ENCODE data around the gene POTEH.
"Not testable (repeated sequence)": the region's sequence is repeated elsewhere in the genome, so short reads cannot be mapped to it uniquely, and the experiment has no call there.

DNA sequence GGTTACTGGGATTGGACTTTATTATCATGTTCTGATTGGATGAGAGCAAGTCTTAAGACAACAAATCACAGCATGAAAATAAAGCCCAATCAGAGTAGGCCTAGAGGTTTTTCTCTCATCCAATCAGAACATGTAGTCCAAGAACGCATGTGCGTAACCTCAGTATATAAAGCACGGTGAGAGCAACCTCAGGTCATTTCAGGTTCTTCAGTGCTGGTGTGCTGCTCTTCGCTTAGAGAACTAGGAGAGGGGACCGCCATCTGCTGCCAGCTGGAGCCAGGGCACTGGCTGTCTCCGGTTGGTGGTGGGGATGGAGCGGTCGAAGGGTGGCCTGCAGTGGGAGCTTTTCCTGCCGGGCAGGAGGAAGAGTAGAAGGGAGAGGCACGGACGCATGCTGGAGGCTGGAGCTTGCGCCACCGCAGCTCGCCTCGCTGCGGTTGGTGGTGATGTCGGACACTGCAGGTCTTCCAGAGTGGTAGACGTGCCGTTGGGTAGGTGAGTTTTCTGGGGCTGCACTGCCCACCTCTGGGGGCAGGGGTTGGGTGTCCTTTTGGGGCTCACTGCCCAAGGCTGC, 47.5 kb upstream of the POTEH start:
- not testable (repeated sequence) for TF ChIP-seq EZH2 (IDR thresholded peaks at IDR 0.05); POLR2A (IDR thresholded peaks at IDR 0.05; ENCODE audit: borderline replicate concordance, extremely low read depth, insufficient read depth, insufficient read length); JUND (IDR thresholded peaks at IDR 0.05); CEBPB (IDR thresholded peaks at IDR 0.05; ENCODE audit: low read depth); EGR1 (IDR thresholded peaks at IDR 0.05; ENCODE audit: low read depth); SP1 (IDR thresholded peaks at IDR 0.05; ENCODE audit: low read depth); EZH2phosphoT487 (IDR thresholded peaks at IDR 0.05; ENCODE audit: borderline replicate concordance); SIN3A (IDR thresholded peaks at IDR 0.05; ENCODE audit: low read depth); SRF (IDR thresholded peaks at IDR 0.05; ENCODE audit: low read depth)
- TF ChIP-seq, protein P1, sequence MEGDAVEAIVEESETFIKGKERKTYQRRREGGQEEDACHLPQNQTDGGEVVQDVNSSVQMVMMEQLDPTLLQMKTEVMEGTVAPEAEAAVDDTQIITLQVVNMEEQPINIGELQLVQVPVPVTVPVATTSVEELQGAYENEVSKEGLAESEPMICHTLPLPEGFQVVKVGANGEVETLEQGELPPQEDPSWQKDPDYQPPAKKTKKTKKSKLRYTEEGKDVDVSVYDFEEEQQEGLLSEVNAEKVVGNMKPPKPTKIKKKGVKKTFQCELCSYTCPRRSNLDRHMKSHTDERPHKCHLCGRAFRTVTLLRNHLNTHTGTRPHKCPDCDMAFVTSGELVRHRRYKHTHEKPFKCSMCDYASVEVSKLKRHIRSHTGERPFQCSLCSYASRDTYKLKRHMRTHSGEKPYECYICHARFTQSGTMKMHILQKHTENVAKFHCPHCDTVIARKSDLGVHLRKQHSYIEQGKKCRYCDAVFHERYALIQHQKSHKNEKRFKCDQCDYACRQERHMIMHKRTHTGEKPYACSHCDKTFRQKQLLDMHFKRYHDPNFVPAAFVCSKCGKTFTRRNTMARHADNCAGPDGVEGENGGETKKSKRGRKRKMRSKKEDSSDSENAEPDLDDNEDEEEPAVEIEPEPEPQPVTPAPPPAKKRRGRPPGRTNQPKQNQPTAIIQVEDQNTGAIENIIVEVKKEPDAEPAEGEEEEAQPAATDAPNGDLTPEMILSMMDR (IDR thresholded peaks at IDR 0.05 in 2 of 3, conservative IDR thresholded peaks at IDR 0.05 in 1 of 3; ENCODE audit: borderline replicate concordance in 1 of 3, insufficient read depth in 1 of 3, low read depth in 2 of 3, low read length in 2 of 3), result not testable (repeated sequence)
- TF ChIP-seq, protein P2, sequence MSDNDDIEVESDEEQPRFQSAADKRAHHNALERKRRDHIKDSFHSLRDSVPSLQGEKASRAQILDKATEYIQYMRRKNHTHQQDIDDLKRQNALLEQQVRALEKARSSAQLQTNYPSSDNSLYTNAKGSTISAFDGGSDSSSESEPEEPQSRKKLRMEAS (IDR thresholded peaks at IDR 0.05), result not testable (repeated sequence)

All from HCT116 (cell line).